Cardiac muscle cell (in vitro differentiated cells and primary cell): ENCODE measurements around the gene ZNF143. TPM values are rescaled to one million over a fixed set of nuclear protein-coding genes. Genes with fewer than 3 reads are reported as not detected.

Source experiments
- DNase-seq, 2 donors: peaks; one replicate each; pipeline versions ENCODE4 v3.0.0 to v3.0.0-alpha.2; 2010 to 2017; ENCODE audit warnings: low read depth in 1 of 2, low spot score in 1 of 2
- H3K27ac ChIP-seq: fragments of 200-600 bp; sonication (generic); 2 replicates; pipeline ENCODE4 v1.5.1; 2016
- H3K27me3 ChIP-seq: fragments of 200-600 bp; sonication (generic); 2 replicates; pipeline ENCODE4 v1.6.0; 2016; ENCODE audit warnings: control low read depth
- H3K36me3 ChIP-seq: fragments of 200-600 bp; sonication (generic); 2 replicates; pipeline ENCODE4 v1.5.1; 2016; ENCODE audit warnings: control low read depth
- H3K4me1 ChIP-seq: fragments of 200-600 bp; sonication (generic); 2 replicates; pipeline ENCODE4 v1.8.1; 2017; ENCODE audit warnings: low read depth, mild to moderate bottlenecking, mixed run types
- H3K4me3 ChIP-seq: fragments of 200-600 bp; sonication (generic); 2 replicates; pipeline ENCODE4 v1.5.1; 2016; ENCODE audit warnings: mild to moderate bottlenecking
- H3K9me3 ChIP-seq: fragments of 200-600 bp; sonication (generic); 2 replicates; pipeline ENCODE4 v1.5.1; 2017; ENCODE audit warnings: low read depth, mild to moderate bottlenecking, control low read depth
- polyA plus RNA-seq: library from polyadenylated mRNA; unstranded; fragments of >200 nt; fragmentation: Nextera tagmentation; extraction: Ambion mirVana; gene quantifications from 2 replicates; pipeline ENCODE4 v1.2.1, GENCODE V29; 2016
- total RNA-seq: library from RNA; depleted of rRNA; stranded (reverse); fragments of >200 nt; gene quantifications from 2 replicates; pipeline ENCODE4 v1.2.3, GENCODE V29; 2016
- TF ChIP-seq, protein P1 (sequence below): IDR thresholded peaks from 2 replicates; pipeline ENCODE4 v1.5.1; 2012; ENCODE audit warnings: low read depth, mild to moderate bottlenecking, low read length

The ZNF143 gene
- total and polyA plus RNA-seq, 2 experiments from 2014 or later, result 28.7 to 73.7 TPM

DNA sequence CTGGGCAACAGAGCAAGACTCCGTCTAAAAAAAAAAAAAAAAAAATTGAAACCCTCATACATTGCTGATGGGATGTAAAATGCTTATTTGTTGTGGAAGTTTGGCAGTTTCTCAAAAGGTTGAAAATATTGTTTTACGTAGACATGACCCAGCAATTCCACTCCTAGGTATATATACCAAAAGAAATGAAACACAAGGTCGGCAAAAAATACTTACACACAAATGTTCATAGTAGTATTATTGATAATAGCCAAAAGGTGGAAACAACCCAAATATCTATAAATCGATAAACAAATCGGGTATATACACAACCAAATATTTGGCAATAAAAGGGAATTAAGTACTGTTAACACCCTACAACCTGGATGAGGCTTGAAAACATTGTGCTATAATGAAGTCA is 5.1 kb upstream of the ZNF143 start:
- H3K9me3 ChIP-seq, result no peaks in the 10 kb centered on the region
- no peaks in the 10 kb centered on the region for H3K36me3 ChIP-seq
- H3K4me3 ChIP-seq, result no peak overlapping the region
- no peak overlapping the region for H3K27ac ChIP-seq
- H3K27me3 ChIP-seq, result no peaks in the 10 kb centered on the region
- H3K4me1 ChIP-seq, result no peaks in the 10 kb centered on the region
- TF ChIP-seq, protein P1, sequence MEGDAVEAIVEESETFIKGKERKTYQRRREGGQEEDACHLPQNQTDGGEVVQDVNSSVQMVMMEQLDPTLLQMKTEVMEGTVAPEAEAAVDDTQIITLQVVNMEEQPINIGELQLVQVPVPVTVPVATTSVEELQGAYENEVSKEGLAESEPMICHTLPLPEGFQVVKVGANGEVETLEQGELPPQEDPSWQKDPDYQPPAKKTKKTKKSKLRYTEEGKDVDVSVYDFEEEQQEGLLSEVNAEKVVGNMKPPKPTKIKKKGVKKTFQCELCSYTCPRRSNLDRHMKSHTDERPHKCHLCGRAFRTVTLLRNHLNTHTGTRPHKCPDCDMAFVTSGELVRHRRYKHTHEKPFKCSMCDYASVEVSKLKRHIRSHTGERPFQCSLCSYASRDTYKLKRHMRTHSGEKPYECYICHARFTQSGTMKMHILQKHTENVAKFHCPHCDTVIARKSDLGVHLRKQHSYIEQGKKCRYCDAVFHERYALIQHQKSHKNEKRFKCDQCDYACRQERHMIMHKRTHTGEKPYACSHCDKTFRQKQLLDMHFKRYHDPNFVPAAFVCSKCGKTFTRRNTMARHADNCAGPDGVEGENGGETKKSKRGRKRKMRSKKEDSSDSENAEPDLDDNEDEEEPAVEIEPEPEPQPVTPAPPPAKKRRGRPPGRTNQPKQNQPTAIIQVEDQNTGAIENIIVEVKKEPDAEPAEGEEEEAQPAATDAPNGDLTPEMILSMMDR, result no peak
- no peak for DNase-seq

GRCh38 chr11:9459667-9460321 is 1.0 kb upstream of the ZNF143 start:
- TF ChIP-seq, protein P1, result no peak
- Histone ChIP-seq H3K4me3 (peak overlapping the region; percentile 63), H3K9me3 (no peaks in the 10 kb centered on the region), H3K27ac (peak overlapping the region; percentile 98), H3K36me3 (no peaks in the 10 kb centered on the region), H3K4me1 (peaks cover 8% of the 10 kb centered on the region), H3K27me3 (no peaks in the 10 kb centered on the region)
- peak; percentile 28 to 79 for DNase-seq

DNA sequence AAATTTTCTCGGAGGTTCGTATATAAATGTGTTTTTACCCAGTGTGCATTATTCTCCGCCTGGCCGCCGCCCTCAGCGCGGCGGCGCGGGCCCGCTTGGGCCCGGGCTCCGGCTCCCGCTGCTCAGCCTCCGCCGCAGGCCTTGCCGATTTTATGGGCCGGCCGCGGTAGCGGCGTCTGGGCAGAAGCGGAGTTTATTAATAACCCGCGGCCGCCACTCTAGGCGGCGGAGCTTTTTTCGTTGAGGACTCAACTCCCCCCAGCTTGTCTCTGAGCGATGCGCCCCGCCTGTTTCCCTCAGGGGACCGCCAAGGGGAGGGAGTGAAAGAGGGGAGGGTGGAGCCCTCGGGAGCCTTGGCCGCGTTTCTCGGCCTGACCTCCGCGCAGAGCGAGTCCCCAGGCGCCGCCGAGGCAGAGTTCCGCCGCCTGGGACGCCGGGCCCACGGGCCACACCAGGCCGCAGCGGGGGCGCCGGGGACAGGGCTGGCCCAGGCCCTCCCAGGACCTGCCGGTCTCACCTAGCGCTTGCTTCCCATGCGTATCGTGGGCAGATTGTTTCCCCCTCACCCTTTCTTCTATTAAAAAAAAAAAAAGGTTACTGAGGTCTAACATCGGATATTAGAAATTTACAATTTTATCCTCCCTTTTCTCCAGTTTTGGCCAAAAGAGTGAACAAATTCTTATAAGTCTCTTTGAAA is 399 bp downstream of the ZNF143 start:
- TF ChIP-seq, protein P1, result no peak
- peaks cover 8% of the 10 kb centered on the region for H3K4me1 ChIP-seq
- H3K27ac ChIP-seq, result peak overlapping the region; percentile 99
- H3K27me3 ChIP-seq, result no peaks in the 10 kb centered on the region
- no peaks in the 10 kb centered on the region for H3K9me3 ChIP-seq
- DNase-seq, result peak; percentile 90 to 96
- peak overlapping the region; percentile 78 for H3K4me3 ChIP-seq
- H3K36me3 ChIP-seq, result no peaks in the 10 kb centered on the region

DNA sequence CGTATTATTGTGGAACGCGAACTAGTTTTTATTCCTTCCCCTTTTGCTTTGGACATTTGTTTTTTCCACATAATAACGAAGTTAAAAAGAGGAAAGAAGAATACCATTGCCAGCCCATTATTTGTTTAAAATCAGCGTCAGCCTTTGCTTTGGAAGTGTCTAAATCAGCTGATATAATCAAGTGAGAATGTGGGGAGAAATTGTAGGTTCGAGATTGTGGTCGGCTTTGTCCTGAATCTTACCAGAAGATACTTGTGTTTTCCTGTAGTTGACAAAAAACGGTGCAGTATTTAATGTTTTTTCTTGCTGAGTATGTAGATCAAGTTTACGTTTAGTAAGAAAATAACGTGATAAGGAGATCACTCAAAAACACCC is 935 bp downstream of the ZNF143 start:
- TF ChIP-seq, protein P1, result no peak
- H3K27ac ChIP-seq, result peak overlapping the region; percentile 99
- no peaks in the 10 kb centered on the region for H3K9me3 ChIP-seq
- H3K4me1 ChIP-seq, result peaks cover 8% of the 10 kb centered on the region
- peak overlapping the region; percentile 78 for H3K4me3 ChIP-seq
- H3K27me3 ChIP-seq, result no peaks in the 10 kb centered on the region
- H3K36me3 ChIP-seq, result no peaks in the 10 kb centered on the region
- DNase-seq, result peak in 1 of 2 donors; percentile 45

GRCh38 chr11:9462172-9462799 is 1.5 kb downstream of the ZNF143 start:
- TF ChIP-seq, protein P1, result no peak
- Histone ChIP-seq H3K4me1 (peaks cover 8% of the 10 kb centered on the region), H3K9me3 (no peaks in the 10 kb centered on the region), H3K4me3 (peak overlapping the region; percentile 78), H3K36me3 (no peaks in the 10 kb centered on the region), H3K27ac (peak overlapping the region; percentile 99), H3K27me3 (no peaks in the 10 kb centered on the region)
- peak in 1 of 2 donors; percentile 22 for DNase-seq
